Uterus (tissue), 2 donors: ENCODE data around the gene PLXNC1.

Experiments
- POLR2A ChIP-seq, 2 donors: fragments of 450-650 bp; IDR thresholded peaks; one replicate each; pipeline ENCODE4 v1.6.1; 2016; ENCODE audit warnings: antibody characterized with exemption in 2 of 2, mild to moderate bottlenecking in 1 of 2, moderate library complexity in 1 of 2
- TF ChIP-seq, protein P1 (sequence below), 4 experiments: fragments of 200-600 bp in 2 of 4; fragments of 450-650 bp in 2 of 4; sonication (generic) in 2 of 4; IDR thresholded peaks; one replicate each; pipeline ENCODE4 v1.5.1; 2016 to 2019; ENCODE audit warnings: antibody characterized with exemption in 4 of 4, mild to moderate bottlenecking in 2 of 4, moderate library complexity in 1 of 4

DNA sequence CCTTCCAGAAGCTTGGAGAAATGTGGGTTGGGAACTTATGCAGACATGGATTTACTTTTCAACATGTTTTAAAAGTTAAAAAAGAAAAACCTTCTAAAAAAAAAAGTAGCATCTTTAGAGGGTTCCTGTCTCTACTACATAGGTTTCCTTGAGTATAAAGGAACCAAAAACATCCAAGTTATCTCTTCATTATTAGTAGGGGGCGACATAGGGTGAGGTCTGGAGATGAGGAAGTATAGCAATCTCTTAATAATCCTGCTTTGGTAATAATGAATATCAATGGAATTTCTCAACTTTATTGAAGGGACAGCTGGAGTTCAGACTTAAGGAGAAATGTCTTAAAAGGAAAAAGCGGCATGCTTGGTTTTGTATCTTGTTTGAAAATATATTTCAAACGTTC lies 6.5 kb upstream of the PLXNC1 start:
- no peak for TF ChIP-seq POLR2A (IDR thresholded peaks at IDR 0.05)
- TF ChIP-seq, protein P1, sequence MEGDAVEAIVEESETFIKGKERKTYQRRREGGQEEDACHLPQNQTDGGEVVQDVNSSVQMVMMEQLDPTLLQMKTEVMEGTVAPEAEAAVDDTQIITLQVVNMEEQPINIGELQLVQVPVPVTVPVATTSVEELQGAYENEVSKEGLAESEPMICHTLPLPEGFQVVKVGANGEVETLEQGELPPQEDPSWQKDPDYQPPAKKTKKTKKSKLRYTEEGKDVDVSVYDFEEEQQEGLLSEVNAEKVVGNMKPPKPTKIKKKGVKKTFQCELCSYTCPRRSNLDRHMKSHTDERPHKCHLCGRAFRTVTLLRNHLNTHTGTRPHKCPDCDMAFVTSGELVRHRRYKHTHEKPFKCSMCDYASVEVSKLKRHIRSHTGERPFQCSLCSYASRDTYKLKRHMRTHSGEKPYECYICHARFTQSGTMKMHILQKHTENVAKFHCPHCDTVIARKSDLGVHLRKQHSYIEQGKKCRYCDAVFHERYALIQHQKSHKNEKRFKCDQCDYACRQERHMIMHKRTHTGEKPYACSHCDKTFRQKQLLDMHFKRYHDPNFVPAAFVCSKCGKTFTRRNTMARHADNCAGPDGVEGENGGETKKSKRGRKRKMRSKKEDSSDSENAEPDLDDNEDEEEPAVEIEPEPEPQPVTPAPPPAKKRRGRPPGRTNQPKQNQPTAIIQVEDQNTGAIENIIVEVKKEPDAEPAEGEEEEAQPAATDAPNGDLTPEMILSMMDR (IDR thresholded peaks at IDR 0.05) = no peak
